Lung microvascular endothelial cell (primary cell): ENCODE data around the gene MAN1C1. TPM values are rescaled to one million over a fixed set of nuclear protein-coding genes. Genes with fewer than 3 reads are reported as not detected.
A peak's percentile ranks its signal among the peaks of the same experiment; 100 is the strongest.

ENCODE experiments used
- DNase-seq, 2 donors: peaks; one replicate each; pipeline versions ENCODE4 v3.0.0 to v3.0.0-alpha.2; 2010; ENCODE audit warnings: low read depth in 2 of 2
- total RNA-seq: library from RNA; depleted of rRNA; stranded (reverse); fragments of >200 nt; gene quantifications from 2 replicates; pipeline ENCODE4 v1.2.1, GENCODE V29; 2014

MAN1C1 gene
- total RNA-seq, 1 donor from 2014 or later = 0.79 TPM

DNA sequence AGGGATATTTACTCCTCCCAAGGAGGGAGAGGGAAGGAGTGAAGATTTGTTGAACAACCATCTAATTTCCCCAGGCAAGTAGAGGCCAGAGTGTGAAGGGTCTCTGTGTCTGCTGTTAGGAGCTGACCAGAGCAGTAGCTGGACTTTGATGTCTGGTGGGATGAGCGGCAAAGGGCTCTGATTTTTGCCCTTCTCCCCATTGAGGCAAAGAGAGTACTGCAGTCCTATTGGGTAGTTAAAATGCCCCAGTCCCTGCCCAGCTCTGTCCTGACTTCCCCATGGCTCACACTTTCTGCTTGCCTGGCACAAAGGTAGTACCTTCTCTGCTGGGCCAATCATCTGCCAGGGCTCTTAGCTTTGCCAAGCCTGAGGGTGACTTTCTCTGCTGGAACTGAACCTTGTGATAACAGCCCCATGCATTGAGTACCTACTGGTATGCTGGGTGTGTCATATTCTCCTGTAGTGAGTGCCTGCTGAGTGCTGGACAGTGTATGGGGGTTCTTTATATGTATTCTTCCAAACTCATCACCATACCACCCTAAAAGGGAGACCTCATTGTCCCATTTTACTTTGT is 119.5 kb downstream of the MAN1C1 start:
- DNase-seq = no peak

DNA sequence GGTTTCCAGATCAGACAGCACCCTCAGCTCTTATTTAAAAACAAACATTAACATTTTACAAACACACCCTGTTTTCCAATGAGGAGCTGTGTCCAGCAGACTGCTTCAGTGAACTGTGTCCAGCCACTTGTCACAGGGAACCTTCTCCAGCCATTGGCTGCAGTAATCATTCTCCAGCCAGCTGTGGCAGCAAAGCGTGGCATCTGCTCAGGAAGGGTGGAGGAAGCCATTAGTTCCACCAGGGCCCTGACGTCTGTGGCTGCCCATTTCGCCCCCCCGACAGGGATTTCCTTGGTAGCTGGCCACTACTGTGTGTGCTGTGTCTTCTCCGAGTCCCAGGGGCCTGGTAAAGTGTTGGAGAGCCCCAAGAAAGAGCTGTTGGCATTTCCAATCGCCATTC is 120.5 kb downstream of the MAN1C1 start:
- peak; percentile 14 to 52 for DNase-seq

DNA sequence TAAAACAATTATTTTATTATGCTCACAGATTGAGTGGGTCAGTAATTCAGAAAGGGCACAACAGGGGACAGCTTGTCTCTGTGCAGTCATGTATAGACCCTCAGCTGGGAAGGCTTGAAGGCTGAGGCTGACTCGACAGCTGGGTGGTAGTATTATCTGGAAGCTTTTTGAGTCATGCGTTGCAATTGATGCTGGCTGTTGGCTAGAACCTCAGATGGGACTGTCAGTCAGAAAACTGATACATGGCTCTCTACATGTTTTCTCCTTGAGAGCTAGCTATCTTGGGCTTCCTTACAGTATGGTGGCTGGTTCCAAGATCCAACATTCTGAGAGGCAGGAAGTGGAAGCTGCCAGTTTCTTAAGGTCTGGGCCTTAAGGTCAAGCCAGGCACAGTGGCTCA is 121.9 kb downstream of the MAN1C1 start:
- no peak for DNase-seq

DNA sequence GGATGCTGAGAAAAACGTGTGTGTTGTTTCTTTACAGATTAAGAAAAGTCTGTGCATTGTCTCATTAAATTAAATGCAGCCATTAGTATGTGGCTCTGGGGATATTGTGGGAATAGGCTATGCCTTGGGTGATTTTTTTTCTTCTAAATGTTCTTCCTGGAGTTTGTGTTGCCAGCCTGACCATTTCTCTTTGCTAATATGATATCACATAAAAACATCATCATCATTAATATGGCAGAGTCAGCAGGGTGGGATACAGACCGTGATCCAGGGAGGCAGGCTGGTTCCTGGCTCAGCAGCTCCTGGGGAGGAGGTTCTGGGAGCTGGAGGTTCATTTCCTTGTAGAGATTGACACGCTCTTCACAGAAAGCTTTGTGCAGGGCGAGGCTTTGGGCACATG is 122.8 kb downstream of the MAN1C1 start:
- no peak for DNase-seq

DNA sequence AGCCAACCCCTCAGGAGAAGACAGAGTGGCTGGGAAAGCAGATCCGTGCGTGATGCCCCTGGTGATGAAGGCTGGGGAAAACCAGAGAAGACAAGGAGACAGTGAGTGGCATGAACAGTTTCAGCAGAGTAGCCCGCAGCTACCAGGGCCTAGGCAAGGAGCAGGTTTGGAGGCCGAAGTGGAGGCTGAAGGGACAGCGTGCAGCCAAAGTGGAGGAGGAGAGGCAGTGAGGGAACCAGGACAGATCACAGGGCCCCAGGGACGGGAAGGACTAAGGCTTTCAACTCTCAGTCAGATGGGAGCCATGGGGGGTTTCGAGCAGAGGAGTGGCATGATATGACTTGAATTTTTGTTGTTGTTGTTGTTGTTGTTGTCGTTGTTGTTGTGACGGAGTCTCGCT is 123.5 kb downstream of the MAN1C1 start:
- no peak for DNase-seq

DNA sequence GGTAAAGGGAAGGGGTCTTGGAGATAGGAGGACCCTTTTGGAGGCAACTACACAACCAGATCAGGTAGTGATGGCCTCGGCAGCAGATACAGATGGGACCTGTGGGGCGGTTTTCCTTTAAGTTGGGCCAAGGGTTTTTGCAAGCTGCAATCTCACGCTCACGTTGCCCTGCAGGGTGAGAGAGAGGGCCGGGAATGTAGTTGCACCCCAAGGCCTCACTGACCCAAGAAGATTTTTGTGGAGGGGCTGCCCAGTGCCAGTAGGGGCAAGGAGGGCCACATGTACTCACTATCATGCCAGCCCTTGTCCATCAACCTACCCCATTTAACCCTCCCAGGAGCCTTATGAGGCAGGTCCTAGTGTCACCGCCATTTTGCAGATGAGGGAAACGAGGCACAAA is 125.7 kb downstream of the MAN1C1 start:
- DNase-seq = no peak

DNA sequence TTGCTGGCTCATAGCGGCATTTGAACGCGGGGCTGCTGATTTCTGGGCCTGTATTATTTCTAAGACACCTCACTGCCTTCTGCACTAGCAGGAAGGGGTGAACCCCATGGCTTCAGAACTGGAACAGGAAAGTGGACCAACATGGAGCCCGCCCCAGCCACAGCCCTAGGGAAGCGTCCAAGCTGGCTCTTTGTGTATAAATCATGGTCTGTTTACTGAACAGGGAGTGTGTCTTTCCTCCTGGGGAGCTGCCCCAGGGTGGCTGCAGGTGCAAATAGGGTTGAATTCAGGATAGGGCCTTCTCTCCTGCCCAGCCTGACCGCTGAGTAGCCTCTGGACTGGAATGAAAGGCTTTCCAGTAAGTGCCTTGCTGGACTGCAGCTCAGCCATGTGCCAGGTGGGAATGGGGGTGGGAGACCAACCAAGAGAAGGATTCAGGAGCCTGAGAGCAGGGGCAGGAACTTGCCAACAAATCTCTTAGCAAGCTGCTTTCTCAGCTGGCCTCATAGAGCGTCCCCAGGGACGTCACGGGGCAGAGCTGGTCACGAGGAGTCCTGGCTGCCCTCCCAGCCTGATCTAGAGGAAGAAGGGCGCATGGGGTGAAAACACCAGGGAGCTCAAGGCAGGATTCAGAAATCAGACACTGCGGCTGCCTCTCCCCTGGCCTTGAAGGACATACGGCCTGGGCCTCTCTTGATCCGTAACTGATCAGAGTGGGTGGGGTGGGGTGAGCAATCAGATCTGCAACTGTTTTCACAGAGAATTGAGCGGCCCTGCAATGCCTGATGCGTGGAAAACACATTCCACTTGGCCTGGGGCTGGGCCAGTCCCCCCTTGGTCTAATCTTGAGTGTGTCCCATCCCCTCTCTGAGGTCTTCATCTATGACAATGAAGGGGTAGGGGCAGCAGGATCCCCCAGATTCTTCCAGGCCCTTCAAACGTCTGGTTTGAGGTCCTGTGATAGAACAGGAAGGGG is 126.9 kb downstream of the MAN1C1 start:
- DNase-seq = peak; percentile 40 to 68

DNA sequence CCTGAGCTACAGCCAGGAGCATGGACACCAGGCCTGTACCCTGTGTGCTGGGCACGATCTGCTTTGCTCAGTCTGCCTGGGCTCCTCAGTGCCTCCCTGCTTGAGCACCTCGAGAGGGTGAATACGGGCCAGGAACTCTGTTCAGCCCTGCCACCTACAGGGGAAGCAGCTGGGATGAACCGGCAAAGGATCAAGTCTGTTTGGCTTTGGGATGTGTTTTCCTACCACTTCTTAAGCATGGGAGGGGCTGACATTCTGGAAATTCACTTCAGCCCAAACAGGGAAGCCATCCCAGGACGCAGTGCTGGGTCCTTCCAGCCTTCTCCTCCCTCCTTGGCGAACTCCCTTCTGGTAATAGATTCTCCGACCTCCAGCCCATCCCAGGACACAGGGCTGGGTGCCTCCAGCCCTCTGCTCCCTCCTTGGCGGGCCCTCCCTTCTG is 127.6 kb downstream of the MAN1C1 start:
- DNase-seq = peak; percentile 30 to 52

DNA sequence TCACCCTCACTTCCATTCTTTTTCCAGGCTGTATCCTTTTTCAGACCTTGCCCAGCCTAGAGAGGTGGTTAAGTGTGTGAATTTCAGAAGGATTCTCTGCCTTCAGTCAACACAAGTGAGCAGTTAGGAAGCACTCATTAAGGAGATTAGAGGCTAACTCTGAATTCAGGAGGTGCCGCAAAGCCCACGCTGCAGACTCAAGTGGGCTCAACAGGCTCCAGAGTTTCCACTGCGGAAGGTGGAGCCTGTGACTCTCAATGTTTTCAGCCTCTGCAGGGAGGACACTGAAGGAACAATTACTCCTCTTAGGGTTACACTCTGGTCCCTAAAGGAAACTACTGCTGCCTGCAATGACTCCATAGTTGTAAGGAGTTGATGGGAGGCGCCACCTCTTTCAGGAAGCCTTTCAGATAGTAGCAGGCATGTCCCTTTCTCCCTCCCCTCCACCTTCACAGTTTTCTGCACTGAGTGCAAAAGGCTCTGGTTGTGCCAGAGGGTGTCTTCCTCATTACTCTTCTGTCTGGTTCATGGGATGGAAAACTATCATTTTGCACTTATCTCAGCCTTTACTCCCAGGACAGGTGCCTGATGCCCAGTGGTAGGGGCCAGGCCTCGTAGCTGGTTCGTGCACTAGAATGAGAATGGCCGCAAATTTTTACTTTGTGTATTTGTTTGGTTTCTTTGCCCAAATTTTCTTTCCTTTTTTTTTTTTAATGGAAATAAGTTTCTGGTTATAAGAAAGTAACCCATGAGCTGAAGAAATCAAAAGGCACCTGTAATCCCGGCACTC is 128.2 kb downstream of the MAN1C1 start:
- DNase-seq = no peak

DNA sequence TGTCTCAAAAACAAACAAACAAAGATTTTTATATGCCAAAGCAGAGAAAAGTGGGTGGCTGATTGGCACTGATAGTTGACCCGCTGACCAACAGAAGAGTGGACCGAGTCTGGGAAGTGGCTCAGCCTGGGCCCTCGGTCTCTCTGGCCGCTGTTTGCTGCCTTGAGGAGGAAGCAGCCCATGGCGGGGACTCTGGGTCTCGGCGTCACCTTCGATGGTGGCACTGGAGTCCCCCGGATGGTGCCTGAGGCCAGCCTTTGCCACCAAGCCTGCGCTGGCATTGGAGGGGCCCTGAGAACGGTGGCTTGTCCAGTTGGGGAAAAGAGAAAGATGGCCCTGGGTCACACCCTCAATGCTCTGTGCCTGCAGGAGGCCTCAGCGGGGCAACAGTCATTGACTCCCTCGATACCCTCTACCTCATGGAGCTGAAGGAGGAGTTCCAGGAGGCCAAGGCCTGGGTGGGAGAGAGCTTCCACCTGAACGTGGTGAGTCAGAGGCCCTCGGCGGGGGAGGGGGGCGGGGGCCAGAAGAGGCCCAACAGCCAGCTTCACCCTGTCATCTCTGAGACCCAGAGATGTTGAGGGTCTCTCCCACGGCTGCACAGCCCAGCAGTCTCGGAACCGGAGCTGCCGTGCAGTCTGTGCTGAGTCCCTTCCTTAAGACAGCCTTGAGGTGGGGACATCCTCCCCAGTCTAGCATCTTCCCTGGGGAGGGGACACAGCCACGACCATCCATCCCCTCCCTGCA is 129.9 kb downstream of the MAN1C1 start:
- DNase-seq = no peak

DNA sequence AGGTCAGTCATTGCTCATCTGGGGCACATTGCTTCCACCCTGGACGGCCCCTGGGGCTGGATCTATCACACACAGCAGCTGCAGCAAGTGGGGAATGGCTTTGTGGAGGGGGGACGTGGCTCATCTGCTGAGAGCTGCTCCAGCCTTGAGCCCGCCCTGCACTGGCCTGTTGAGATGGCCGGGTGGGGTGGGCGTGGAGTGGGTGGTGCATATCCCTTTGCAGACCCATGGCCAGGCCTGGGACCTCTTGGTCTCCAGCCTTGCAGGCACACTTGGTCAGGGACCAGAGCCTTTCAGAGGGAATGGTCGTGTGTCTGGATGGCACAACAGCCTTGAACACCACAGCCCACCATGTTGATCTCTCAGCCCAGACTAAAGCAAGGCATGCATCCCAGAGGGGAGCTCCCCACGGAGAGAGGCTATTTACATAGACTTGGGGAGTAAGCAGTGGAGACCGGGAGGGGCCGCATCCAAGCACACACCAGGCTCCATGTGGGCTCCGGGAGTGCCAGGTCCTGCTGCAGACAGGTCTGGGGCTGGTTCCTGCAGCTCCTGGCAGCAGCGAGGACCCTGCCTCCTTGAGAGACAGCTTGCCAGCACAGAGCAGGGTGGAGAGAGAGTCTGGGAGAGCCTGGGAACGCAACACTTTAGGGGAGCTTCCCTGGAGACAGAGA is 130.6 kb downstream of the MAN1C1 start:
- DNase-seq = no peak

DNA sequence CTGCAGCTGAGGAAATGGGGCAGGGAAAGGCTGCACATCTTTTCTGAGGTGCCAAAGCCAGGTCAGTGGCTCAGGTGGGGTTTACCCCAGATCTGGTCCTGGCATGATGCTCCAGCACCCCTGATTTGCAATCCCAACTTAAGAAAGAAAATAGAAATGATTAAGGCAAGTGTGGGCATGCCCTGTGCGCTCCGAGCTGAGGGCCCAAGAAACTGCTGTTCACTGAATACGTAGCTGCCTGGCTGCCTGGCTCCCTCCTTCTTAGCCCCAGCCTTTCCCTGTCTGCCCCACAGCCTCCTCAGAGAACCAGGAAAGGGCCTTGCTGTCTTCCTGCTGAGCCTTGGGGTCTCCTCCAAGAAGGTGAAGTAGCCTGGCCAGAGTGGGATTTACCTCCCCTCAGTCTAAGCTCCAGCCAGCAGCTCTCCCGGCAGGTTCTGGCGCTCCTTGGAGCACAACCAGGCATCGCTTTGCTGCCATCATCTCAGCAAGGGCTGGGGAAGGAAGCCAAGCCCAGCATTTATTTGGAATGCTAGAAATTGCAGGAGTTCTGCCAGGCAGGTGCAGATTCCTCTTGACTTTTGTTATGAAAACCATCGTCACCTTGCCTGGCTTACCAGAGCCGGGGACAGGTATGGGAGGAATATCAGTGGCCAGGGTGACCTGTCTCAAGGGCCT is 132.1 kb downstream of the MAN1C1 start:
- DNase-seq = no peak

DNA sequence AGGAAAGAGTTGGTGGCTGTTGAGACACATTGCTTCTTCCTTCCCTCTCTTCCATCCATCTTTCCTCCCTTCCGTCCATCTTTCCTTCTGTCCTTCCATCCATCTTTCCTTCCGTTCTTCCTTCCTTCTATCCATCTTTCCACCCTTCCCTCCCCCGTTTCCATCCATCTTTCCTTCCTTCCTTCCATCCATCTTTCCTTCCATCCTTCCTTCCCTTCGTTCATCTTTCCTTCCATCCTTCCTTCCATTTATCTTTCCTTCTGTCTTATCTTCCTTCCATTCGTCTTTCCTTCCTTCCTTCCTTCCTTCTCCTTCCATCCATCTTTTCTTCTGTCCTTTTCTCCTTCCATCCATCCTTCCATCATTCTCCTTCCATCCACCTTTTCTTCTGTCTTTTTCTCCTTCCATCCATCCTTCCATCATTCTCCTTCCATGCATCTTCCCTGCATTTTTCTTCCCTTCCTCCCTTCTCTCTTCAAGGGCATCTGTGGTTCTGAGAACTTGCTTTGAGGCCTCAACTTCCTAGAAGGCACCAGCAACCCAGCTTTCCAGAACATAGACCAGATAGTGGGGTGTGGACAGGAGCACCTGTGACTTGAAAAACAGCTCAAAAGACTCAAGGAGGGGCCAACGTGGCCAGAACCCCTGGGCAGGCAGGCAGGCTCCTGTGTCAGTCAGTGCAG is 134.5 kb downstream of the MAN1C1 start:
- DNase-seq = no peak

DNA sequence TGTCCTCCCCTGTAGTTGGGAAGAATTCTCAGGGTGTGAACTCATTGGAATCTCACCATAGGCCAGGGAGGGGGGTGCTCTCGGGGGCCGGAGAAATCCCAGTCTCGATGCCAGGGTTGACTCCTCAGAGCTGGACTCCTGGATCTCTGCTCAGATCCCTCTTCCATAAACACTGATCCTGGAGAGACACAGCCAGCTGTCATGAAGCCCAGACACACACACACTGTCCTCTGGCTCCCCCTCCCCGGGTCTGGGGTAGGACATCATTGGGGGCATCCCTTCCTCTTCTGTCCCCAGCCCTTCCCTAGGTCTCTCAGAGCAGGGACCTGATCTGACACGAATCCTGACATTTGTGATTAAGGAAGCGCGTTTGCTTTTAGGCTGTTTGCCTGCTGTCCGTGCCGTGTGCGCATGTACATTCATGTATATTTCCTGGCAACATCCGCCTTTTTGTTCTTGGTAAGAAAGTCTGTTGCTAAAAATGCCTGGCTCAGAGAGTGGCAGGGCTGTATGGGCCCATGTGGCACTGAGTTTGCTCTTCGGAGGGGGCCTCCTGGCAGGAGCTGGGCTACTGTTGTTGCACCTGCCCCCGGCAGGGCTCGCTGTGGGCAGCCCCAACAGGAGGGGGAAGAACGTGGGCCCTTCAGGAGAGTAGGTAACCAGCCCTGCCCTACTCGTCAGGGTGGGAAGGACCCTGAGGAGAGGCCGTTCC is 138.0 kb downstream of the MAN1C1 start:
- peak in 1 of 2 donors; percentile 22 for DNase-seq

DNA sequence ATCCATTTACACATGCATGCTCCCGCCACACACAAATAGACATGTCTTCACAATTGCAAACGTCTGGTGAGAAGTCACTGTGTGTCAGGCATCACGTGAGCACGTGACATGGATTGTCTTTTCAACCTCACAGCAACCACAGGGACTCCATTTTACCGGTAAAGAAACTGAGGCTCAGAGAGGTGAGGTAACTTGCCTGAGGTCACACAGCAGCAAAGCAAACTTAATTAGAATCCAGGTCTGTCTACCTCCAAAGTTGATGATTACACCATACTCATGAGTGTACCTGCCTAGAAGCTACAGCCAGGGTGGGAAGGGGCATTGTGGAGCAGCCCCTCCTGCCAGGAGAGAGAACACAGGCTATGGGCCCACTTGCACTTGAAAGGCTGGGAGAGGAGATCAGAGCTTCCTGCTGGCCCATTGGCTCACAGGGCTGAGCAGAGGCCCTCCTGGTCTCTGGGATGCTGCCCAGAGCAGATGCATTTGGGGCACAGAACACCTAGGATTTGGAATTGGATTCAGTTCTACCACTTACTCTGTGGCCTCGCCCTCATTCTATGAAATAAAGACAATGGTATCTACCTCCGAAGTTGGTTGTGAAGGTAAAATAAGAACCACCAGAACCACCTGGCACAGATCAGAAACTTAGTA is 139.0 kb downstream of the MAN1C1 start:
- no peak for DNase-seq

DNA sequence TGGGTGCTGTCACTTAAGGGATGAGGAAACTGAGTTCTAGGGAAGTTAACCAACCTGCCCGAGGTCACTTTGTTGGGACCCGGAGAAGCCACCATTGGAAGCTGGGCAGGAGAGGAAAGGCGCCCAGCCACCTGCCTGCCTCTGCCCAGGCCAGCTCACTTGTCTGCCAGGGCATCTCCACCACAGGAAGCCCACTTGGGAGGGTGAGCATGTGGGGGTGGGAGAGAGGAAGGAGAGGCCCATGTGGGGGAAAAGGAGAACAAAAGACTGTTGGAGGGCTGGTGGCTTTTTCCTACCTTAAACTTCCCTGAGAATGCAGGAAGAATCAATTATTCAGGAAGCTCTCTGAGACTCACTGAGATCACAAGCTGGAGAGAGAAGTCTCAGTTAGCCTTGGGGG is 139.6 kb downstream of the MAN1C1 start:
- no peak for DNase-seq

DNA sequence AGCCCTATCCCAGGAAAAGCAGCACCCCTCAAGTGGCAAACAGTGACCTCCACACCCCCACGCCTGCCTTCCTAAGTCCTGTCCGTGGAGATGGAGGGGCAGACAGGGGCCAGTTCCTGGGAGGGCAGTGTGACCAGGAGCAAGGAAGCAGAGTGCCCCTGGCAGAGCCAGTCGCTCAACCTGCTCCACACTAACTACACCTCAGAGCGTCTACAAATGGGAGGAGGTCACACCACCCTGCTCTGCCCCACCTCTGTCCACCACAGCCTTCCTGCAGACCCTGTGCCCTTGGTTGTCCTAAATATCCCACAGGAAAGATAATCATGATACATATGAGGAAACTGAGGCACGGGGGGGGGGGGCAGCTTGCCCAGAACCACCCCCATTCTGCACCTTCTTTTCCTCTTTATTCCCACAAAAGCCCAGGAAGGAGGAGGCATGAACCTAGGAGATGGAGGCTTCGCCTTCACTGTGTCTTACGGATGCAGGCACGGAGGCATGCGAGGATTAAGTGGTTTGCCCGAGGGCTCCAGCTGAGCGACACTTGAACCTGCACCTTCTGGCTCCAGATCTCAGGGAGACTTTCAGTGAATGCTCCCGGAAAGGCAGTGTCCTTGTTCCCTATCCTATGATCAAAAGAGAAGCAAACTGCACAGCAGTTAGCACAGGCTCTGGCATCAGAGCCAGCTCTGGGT is 140.7 kb downstream of the MAN1C1 start:
- DNase-seq = no peak

DNA sequence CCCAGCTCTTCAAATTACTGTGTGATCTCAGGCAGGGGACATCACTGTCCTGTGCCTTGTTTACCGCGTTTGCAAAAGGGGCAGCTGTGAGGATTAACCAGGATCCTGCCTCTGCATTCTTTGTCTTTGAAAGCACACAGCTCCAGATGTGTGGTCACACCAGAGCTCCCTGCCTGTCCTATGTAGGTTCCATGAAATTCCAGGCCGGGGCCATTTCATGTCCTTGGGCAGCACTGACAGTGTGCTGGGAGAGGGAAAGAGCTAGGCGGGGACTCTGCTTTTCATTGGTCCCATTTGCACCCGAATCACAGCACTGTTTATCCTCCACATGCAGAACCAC is 141.2 kb downstream of the MAN1C1 start:
- no peak for DNase-seq
